HG02852 (cell line): ENCODE data around the gene REXO1.

Source experiments
- ATAC-seq: cut with Tn5 transposase; IDR thresholded peaks from one replicate; pipeline ENCODE4 v1.9.1; 2021; ENCODE audit warnings: mild to moderate bottlenecking, moderate library complexity; ENCODE audit not compliant: unreplicated experiment

Gene REXO1

GRCh38 chr19:1836458-1837221, 11.6 kb downstream of the REXO1 start:
- no peak for ATAC-seq

GRCh38 chr19:1833540-1833939, 14.7 kb downstream of the REXO1 start:
- ATAC-seq = no peak

- ATAC-seq = no peak
These were observed 16.1 kb downstream of the REXO1 start for GRCh38 chr19:1832046-1832663.

- ATAC-seq = no peak
These were observed 17.3 kb downstream of the REXO1 start for GRCh38 chr19:1830978-1831377.

- ATAC-seq = no peak
These were observed 17.7 kb downstream of the REXO1 start for GRCh38 chr19:1830568-1830967.

- ATAC-seq = no peak
These were observed 18.3 kb downstream of the REXO1 start for GRCh38 chr19:1829958-1830357.

GRCh38 chr19:1828279-1829238, 19.7 kb downstream of the REXO1 start:
- no peak for ATAC-seq

GRCh38 chr19:1827566-1828278, 20.6 kb downstream of the REXO1 start:
- ATAC-seq = no peak

GRCh38 chr19:1826557-1827521, 21.4 kb downstream of the REXO1 start:
- ATAC-seq = no peak

GRCh38 chr19:1825909-1826556, 22.2 kb downstream of the REXO1 start:
- no peak for ATAC-seq

- ATAC-seq = no peak
These were observed 24.0 kb downstream of the REXO1 start for GRCh38 chr19:1824252-1824622.

- ATAC-seq = no peak
These were observed 24.6 kb downstream of the REXO1 start for GRCh38 chr19:1823539-1824251.

- ATAC-seq = no peak
These were observed 25.3 kb downstream of the REXO1 start for GRCh38 chr19:1823020-1823419.

GRCh38 chr19:1822210-1822609, 26.1 kb downstream of the REXO1 start:
- no peak for ATAC-seq

- ATAC-seq = no peak
These were observed 28.7 kb downstream of the REXO1 start for GRCh38 chr19:1819341-1820255.

- no peak for ATAC-seq
These were observed 29.6 kb downstream of the REXO1 start for GRCh38 chr19:1818549-1819195.

GRCh38 chr19:1817553-1818179, 30.6 kb downstream of the REXO1 start:
- ATAC-seq = no peak
